ENCODE results near the gene UBE2S. TPM values are rescaled to one million over a fixed set of nuclear protein-coding genes. Genes with fewer than 3 reads are reported as not detected.

Gene UBE2S
- total RNA-seq, 1 donor from 2014 or later, result 227 TPM

DNA sequence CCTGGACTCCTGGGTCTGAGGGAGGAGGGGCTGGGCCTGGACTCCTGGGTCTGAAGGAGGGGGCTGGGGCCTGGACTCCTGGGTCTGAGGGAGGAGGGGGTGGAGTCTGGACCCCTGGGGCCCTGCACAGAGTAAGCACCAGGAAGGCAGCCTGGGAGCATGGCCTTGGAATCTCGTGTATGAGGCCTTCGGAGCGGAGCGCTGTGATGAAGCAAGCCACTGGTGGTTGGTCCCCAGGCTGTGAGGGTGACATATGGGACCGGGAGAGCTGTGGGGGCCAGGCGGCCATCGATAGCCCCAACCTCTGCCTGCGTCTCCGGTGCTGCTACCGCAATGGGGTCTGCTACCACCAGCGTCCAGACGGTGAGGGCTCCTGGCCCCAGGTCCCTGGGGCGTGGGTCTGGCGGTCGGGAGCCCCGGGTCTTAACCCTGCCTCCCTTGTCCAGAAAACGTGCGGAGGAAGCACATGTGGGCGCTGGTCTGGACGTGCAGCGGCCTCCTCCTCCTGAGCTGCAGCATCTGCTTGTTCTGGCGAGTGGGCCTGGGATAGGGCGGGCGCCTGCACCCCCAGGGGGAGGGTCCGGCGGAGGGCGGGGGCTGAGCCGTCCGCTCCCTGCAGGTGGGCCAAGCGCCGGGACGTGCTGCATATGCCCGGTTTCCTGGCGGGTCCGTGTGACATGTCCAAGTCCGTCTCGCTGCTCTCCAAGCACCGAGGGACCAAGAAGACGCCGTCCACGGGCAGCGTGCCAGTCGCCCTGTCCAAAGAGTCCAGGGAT, 30.0 kb downstream of the UBE2S start:
- peaks cover 13% of the 10 kb centered on the region for H3K36me3 Mint-ChIP-seq (ENCODE audit: low read depth)
- intact Hi-C loops (cut with micrococcal nuclease), result no loop called here
- no peak overlapping the region for H3K27ac Mint-ChIP-seq
- no peak for DNase-seq
- H3K4me3 Mint-ChIP-seq, result no peak overlapping the region
- peaks cover 9% of the 10 kb centered on the region for H3K4me1 Mint-ChIP-seq
- peaks cover 6% of the 10 kb centered on the region for H3K9me3 Mint-ChIP-seq
- peaks cover 10% of the 10 kb centered on the region for H3K27me3 Mint-ChIP-seq

DNA sequence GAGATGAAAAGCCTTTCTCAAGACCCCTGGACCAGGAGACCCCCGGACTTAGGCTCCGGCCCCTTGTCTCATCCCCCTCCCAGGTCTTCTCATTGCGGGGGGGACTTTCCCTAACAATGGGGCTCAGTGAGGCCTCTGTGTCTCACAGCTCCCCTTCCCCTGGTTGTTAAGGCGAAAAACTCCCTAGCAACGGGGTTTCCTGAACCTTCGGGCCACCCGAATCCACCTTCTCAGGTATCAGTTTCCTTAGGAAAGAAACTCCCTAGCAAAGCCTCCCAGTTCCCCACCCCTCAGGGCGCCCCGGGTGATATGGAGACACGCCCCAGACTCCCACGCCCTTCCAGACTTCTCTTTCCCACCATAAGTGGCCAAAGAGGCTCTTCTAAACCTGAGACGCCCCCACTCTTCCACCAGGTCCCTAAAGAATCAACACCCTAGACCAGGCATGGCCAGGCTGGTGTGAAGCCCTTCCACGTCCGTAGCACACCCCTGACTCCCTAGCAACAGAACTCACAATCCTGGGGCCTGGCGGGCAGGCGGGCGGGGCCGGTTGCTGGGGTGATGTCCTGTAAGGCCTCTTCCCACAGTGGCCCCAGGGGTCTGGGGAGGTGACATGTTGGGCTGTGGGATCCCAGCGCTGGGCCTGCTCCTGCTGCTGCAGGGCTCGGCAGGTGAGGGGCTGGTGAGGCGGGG, 31.2 kb downstream of the UBE2S start, which contains the start of gene TMEM190:
TSS of gene TMEM190 (plus strand) at position 586 of the 693 bp plus-strand sequence. CDS start at position 614, 28 bp downstream.
- peaks cover 21% of the 10 kb centered on the region for H3K27me3 Mint-ChIP-seq
- intact Hi-C loops (cut with micrococcal nuclease), result no loop called here
- H3K27ac Mint-ChIP-seq, result no peak within 1 kb of the TSS
- peaks cover 3% of the 10 kb centered on the region for H3K36me3 Mint-ChIP-seq (ENCODE audit: low read depth)
- H3K4me3 Mint-ChIP-seq, result no peak within 1 kb of the TSS
- no peaks in the 10 kb centered on the region for H3K4me1 Mint-ChIP-seq
- DNase-seq, result no peak
- no peaks in the 10 kb centered on the region for H3K9me3 Mint-ChIP-seq

- Mint-ChIP-seq H3K27me3 (peaks cover 36% of the 10 kb centered on the region), H3K27ac (no peak overlapping the region), H3K9me3 (no peaks in the 10 kb centered on the region), H3K36me3 (ENCODE audit: low read depth) (peaks cover 2% of the 10 kb centered on the region), H3K4me1 (peaks cover 7% of the 10 kb centered on the region), H3K4me3 (no peak overlapping the region)
- intact Hi-C loops (cut with micrococcal nuclease), result no loop called here
- DNase-seq, result no peak
Measured at GRCh38 chr19:55373993-55374757, 33.4 kb downstream of the UBE2S start.

GRCh38 chr19:55373306-55373992, 34.1 kb downstream of the UBE2S start:
- Mint-ChIP-seq H3K4me3 (no peak overlapping the region), H3K27me3 (peaks cover 42% of the 10 kb centered on the region), H3K9me3 (no peaks in the 10 kb centered on the region), H3K27ac (no peak overlapping the region), H3K4me1 (peaks cover 7% of the 10 kb centered on the region), H3K36me3 (ENCODE audit: low read depth) (peaks cover 2% of the 10 kb centered on the region)
- no peak for DNase-seq
- intact Hi-C loops (cut with micrococcal nuclease), result no loop called here

GRCh38 chr19:55372316-55373081, 35.1 kb downstream of the UBE2S start:
- Mint-ChIP-seq H3K27ac (no peak overlapping the region), H3K27me3 (peaks cover 48% of the 10 kb centered on the region), H3K36me3 (ENCODE audit: low read depth) (peaks cover 2% of the 10 kb centered on the region), H3K4me3 (no peak overlapping the region), H3K4me1 (peaks cover 7% of the 10 kb centered on the region), H3K9me3 (no peaks in the 10 kb centered on the region)
- DNase-seq, result no peak
- intact Hi-C loops (cut with micrococcal nuclease), result no loop called here

DNA sequence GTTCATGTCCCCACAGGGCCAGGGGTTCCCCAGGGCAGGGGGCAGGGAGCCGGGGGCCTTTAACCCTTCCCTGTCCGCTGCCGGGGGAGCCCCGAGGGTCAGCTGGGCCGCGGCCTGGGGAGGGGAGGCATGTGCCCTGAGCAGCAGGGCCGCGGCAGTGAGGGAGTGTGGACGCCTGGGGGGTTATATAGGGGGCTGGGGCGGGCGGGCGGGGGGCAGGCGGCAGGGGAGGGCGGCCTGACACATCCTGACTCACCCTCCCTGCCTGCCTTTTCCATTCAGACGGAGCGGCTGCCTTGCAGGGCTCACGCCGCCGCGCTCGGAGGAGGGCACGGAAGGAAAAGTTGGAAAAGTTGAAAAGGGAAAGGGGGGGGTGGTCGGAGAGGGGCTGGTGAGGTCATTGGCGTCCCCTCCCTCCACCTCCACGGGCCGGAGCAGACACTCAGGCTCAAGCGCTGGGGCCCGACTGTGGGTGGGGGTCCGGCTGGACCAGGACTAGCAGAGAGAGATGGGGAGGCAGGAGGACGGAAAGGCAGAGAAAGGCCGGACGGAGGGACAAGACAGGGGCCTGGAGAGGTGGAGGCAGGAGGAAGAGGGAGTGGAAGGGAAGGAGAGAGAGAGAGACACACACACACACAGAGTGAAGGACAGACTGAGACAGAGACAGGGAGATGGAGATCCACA, 37.1 kb downstream of the UBE2S start, which contains the start of gene IL11:
TSS of gene IL11 (minus strand) at position 159 of the 684 bp plus-strand sequence. CDS start at position 6, 153 bp downstream.
- H3K4me1 Mint-ChIP-seq, result peaks cover 7% of the 10 kb centered on the region
- peak within 1 kb of the TSS; percentile 69 for H3K4me3 Mint-ChIP-seq
- H3K27me3 Mint-ChIP-seq, result peaks cover 51% of the 10 kb centered on the region
- peaks cover 2% of the 10 kb centered on the region for H3K36me3 Mint-ChIP-seq (ENCODE audit: low read depth)
- no peak for DNase-seq
- H3K27ac Mint-ChIP-seq, result no peak within 1 kb of the TSS
- no peaks in the 10 kb centered on the region for H3K9me3 Mint-ChIP-seq
- intact Hi-C loops (cut with micrococcal nuclease), result no loop called here

DNA sequence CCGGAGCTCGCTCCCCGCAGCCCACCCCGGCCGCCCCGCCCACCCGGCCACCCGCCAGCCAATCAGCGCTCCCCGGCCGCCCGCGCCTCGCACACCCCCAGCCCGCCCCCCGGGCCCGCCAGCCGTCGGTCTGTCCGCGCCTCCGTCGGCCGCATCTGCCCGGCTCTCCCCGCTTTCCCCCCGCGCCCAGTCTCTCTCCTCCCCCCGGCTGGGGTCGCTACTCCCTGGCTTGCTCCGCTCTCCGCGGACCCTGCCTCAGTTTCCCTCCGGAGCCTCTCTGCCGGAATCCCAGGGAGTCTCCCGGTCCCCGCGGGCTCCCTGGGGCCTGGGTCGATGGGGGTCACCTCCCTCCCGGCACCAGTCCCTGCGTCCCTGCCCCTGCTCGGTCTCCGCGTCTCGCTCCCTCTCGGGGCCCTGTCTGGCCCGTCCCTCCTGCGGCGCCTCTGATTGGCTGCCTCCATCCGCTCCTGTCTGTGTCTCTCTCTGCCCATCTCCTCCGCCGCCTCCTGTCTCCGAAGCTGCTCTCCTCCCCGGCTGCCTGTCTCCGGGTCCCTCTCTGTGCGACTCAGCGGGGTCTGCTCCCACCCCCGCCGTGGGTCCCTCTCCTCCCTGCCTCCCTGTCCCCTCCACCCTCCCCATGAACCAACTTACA, 37.8 kb downstream of the UBE2S start:
- Mint-ChIP-seq H3K36me3 (ENCODE audit: low read depth) (peaks cover 2% of the 10 kb centered on the region), H3K27ac (no peak overlapping the region), H3K4me1 (peaks cover 7% of the 10 kb centered on the region), H3K4me3 (peak overlapping the region; percentile 69), H3K27me3 (peaks cover 51% of the 10 kb centered on the region), H3K9me3 (no peaks in the 10 kb centered on the region)
- peak; percentile 73 for DNase-seq
- intact Hi-C loops (cut with micrococcal nuclease), result no loop called here

GRCh38 chr19:55368701-55369563, 38.7 kb downstream of the UBE2S start:
- intact Hi-C loops (cut with micrococcal nuclease), result no loop called here
- Mint-ChIP-seq H3K27ac (no peak overlapping the region), H3K4me1 (peaks cover 7% of the 10 kb centered on the region), H3K9me3 (no peaks in the 10 kb centered on the region), H3K27me3 (peaks cover 51% of the 10 kb centered on the region), H3K36me3 (ENCODE audit: low read depth) (peaks cover 2% of the 10 kb centered on the region), H3K4me3 (no peak overlapping the region)
- peak; percentile 73 for DNase-seq

DNA sequence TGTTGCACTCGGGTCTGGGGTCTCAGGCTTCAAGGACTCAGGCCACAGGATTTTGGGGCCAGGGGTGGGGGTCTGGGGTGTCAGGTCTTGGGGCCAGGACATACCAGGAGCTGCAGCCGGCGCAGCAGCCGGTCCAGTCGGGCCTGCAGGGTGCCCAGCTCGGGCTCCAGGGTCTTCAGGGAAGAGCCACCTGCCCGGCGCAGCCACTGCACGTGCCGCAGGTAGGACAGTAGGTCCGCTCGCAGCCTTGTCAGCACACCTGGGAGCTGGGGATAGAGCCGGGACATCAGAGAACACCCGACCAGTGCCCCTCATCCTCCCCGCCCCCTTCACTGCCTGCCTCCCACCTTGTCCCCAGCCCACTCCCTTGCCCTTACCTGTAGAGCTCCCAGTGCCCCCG, 39.5 kb downstream of the UBE2S start:
- H3K36me3 Mint-ChIP-seq (ENCODE audit: low read depth), result peaks cover 2% of the 10 kb centered on the region
- DNase-seq, result no peak
- H3K27ac Mint-ChIP-seq, result no peak overlapping the region
- H3K4me3 Mint-ChIP-seq, result no peak overlapping the region
- H3K27me3 Mint-ChIP-seq, result peaks cover 46% of the 10 kb centered on the region
- intact Hi-C loops (cut with micrococcal nuclease), result no loop called here
- H3K4me1 Mint-ChIP-seq, result peaks cover 7% of the 10 kb centered on the region
- no peaks in the 10 kb centered on the region for H3K9me3 Mint-ChIP-seq

DNA sequence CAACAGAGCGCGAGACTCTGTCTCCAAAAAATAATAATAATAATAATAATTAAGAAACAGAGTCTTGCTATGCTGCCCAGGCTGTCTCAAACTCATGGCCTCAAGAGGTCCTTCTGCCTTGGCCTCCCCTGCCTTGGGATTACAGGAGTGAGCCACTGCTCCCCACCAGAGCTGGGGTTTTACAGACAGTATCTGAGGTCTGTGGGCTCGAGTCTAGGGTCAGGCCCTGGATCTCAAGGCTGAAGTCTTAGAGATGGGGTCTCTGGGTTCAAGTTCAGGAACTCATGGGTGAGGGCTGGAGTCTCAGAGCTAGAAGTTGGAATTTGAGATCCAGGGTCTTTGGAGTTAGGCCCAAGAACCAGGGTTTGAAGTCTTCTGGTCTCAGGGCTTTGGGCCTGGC, 40.8 kb downstream of the UBE2S start:
- intact Hi-C loops (cut with micrococcal nuclease), result no loop called here
- no peaks in the 10 kb centered on the region for H3K9me3 Mint-ChIP-seq
- DNase-seq, result no peak
- H3K27me3 Mint-ChIP-seq, result peaks cover 38% of the 10 kb centered on the region
- peaks cover 2% of the 10 kb centered on the region for H3K36me3 Mint-ChIP-seq (ENCODE audit: low read depth)
- H3K4me3 Mint-ChIP-seq, result no peak overlapping the region
- no peak overlapping the region for H3K27ac Mint-ChIP-seq
- peaks cover 7% of the 10 kb centered on the region for H3K4me1 Mint-ChIP-seq

- H3K9me3 Mint-ChIP-seq, result no peaks in the 10 kb centered on the region
- peaks cover 6% of the 10 kb centered on the region for H3K4me1 Mint-ChIP-seq
- no peak for DNase-seq
- H3K36me3 Mint-ChIP-seq (ENCODE audit: low read depth), result peaks cover under 1% of the 10 kb centered on the region
- no peak overlapping the region for H3K27ac Mint-ChIP-seq
- H3K4me3 Mint-ChIP-seq, result no peak overlapping the region
- intact Hi-C loops (cut with micrococcal nuclease), result no loop called here
- H3K27me3 Mint-ChIP-seq, result peaks cover 30% of the 10 kb centered on the region
Measured at GRCh38 chr19:55365964-55366363, 41.6 kb downstream of the UBE2S start.
